Activated T-cell treated with anti-CD3 and anti-CD28 coated beads for 1 hour (primary cell): Measurements from ENCODE around the gene HSP90B1.

Source experiments
- DNase-seq: peaks from one replicate; pipeline ENCODE4 v3.0.0-alpha.2; 2020; ENCODE audit warnings: low read depth

Gene HSP90B1

DNA sequence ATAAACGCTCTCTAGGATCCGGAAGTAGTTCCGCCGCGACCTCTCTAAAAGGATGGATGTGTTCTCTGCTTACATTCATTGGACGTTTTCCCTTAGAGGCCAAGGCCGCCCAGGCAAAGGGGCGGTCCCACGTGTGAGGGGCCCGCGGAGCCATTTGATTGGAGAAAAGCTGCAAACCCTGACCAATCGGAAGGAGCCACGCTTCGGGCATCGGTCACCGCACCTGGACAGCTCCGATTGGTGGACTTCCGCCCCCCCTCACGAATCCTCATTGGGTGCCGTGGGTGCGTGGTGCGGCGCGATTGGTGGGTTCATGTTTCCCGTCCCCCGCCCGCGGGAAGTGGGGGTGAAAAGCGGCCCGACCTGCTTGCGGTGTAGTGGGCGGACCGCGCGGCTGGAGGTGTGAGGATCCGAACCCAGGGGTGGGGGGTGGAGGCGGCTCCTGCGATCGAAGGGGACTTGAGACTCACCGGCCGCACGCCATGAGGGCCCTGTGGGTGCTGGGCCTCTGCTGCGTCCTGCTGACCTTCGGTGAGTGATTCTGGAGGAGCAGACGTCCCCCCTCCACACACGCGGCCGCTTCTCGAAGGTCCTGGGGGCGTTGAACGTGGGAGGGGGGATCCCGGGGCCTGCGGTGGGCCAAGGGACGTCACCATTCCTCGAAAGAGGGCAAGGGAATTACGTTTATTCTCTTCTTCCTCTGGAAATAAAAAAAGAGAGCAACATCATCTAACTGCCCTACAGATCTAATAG, at the start of gene HSP90B1:
HSP90B1 (plus strand) TSS at position 377 of the 753 bp plus-strand sequence; CDS start at position 483, 106 bp downstream.
- DNase-seq: peak; percentile 99

DNA sequence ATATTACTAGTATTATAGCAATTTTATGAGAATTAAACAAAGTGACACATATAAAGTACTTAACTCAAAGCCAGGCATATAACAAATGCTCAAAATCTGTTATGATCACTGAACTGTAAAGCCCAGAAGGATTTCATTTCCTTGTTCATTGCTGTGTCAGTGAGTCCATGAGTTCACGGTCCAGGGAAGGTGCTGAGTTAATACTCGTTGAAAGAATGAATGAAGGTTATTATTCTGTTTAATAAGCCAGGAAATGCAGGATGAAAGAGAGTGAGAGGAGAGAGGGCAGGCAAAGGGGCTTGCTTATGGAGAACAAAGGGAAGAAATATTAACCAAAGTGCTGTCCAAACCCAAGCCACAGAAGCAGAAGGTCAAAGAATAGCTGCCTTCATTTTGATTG, 48.9 kb upstream of the HSP90B1 start:
- no peak for DNase-seq

DNA sequence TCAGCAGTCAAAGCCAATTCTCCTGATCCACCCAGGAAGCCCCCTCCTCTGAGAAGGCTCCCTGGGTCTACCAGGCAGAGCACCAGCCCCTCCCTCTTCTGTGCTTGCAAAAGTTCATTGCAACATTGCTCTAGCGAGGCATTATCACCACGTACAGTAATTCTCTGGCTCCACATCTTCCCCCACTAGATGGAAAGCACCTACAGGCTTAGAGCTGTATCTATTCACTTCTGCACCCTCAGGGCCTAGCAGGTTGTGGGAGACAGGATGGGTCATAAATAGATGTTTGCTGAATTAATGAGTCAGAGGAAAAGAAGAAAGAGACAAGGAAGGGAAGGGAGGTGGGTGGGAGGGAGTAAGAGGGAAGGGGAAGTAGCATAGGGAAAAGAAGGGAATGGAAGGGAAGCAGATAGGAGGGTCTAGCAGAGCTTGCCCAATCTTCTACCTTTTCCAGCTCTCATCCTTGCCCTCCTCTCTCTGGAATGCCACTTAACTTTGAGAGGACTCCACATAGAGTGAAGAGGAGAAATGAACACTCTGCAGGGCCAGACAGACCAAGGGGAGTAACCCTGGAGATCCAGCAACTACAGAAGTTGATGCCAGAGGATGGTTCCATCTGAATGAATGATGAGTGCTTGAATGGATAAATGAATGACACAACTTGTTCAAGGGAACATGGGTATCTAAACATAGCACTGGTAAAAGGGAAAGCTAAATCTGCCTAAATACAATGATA, 47.2 kb upstream of the HSP90B1 start:
- no peak for DNase-seq

DNA sequence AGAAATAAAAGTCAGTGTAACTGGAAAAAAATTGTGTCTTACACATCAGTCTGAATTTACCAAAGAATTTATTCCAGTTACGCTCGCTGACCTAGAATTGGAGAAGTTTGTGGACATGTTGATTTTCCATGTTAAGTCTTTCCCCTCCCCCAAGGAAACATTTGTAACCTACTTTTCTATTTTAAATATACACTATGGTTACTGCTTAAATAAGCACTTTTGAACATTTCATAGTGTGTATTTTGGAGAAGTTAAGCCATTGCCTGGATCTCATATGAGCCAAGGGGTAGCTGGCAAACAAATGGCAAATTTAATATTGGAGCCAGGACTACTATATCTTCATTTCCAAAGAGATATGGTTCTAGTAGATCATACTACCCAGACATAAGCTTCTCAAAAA, 46.3 kb upstream of the HSP90B1 start:
- no peak for DNase-seq

DNA sequence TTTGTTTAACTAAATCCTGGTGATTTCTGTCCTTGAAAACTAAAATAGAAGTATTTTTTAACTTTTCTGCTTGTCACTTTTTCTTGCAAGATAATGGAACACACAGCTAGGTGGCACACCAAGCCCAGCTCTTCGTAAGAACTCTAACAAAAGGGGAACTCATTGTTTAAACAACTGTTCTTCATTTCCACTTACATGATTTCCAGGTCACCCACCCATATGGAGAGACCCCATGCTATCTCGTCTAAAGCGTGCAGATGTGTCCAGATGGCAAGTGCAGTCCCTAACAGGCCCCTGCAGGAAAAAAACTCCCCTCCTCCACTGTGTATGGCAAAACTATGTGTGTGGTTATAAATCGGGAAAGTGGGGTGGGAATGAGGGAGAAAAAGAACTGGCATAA, 45.9 kb upstream of the HSP90B1 start:
- peak; percentile 16 for DNase-seq

DNA sequence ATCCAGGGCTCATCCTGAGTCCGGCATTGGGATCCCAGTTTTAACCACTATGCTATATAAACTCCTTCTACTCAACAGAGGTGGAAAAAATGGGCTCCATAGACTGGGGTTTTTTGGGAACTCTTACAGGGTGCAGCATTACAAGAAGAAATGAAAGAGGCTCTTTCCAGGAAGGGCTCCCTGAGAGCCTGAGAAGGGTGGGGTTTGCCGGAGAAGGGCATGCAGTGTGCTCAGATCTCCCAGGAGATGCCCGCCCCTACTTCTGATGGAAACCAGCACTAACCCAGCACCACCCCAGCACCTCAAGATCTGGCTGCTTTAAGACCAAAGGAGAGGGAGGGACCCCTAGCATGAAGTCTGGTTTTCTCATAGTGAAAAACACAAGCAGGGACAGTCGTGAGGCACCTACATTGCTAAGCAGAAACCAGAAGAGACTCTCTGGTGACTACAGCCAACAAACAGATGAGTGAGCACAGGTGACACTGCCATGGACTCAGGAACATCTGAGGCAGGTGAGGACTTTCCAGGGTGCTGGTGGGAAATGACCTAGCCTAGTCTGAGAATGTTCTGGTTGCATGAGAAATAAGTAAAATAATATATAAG, 43.9 kb upstream of the HSP90B1 start:
- DNase-seq: no peak

DNA sequence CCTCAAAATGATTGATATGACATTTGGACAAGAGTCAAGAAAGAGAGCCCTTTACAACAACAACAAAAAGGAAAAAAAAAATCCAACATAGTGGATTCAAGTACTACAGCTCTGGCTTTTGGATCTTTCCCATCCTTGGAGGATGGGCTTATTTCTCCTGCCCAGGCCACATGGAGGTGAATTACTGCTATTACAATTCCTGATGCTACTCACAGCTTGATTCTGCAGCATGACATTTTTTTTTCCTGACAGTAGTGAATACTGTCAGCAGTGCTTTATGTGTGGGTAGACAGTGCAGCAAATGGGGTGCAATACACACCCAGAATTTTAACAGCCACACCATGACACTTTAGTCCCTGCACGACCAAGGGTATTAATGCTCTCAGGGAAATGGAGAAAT, 42.5 kb upstream of the HSP90B1 start:
- DNase-seq: no peak

DNA sequence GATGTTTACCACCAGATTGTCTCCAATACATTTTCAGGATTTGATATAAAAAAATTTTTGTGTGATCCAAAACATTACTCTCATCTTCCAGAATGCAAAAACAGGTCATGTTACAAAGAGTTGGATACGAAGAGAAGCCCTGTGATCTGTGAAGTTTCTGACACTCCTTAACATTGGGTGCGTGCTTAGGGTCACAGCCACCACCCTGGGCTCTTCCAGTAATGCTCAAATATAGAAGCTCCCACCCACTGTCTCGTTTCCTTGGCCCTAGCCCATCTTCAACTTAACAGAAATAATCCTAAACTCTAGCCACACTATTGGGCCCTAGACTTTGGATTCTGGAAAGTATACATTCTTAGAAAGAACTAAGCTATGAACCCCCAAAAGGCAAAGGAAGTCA, 32.9 kb upstream of the HSP90B1 start:
- DNase-seq: no peak

DNA sequence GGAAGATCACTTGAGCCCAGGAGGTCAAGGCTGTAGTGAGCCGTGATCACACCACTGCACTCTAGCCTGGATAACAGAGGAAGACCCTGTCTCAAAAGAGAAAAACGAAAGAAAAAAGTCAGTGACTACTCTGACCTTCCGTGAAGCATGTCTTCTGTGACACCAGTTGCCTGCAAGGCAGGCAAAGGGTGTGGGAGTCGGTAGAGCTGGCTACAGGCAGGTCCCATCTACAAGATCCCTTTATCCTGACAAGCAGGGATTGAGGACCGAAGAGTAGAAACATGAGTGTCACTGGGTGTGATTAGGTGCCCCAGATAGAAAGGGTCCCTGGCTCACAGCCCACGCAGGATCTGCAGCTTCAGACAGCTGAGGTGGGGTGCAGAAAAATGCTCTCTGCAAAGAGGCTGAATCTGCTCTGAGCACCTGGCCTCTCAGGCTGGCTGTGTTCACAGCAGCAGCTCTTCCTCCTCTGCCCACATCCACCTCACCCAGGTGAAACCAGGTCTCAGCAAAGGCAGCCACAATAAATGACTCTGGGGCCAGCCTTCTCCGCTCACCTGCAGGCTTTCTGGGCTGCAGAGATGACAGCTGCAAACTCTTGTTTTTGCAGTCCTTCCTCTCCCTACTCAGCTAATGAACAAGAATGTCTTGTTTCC, 28.6 kb upstream of the HSP90B1 start:
- DNase-seq: peak; percentile 15

DNA sequence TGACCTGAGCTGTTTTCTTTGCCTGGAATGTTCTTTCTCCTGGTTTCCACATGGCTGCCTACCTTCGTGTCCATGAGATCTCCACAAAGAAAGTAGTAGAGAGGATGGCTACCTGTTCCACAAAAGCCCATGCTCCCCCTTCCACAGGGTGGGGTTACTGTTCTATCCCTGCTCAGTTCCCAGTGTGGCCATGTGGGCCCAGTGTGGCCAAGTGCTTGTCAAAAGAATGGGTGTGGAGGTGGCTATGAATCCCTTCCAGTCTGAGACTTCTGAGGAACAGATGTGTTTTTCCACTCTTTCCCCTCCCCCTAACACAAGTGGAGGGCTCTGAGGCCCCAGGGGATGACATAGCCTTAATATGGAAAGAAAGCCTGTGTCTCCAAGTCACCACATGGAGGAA, 26.2 kb upstream of the HSP90B1 start:
- no peak for DNase-seq

DNA sequence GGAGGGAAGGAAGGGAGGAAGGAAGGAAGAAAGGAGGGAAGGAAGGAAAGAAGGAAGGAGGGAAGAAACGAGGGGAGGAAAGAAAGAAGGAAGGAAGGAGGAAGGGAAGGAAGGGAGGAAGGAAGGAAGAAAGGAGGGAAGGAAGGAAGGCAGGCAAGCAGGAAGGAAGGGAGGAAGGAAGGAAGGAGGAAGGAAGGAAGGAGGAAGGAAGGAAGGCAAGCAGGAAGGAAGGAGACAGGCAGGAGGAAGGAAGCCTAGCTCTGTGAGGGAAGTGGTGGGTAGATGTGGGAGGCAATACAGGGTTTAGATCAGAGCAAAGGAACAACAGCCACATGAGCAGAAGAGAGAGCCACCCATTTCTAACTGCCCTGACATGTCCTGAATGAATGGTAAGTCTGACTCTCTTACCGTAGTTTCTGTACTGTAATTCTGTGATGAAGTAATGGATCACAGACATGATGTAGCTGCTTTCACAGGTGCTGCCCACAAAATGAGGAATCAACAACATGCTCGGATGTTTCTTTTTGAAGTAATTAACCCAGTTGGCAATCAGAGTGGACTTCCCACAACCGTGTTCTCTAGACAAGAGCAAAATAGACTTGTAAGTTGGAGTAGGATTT, 24.4 kb upstream of the HSP90B1 start:
- DNase-seq: no peak

DNA sequence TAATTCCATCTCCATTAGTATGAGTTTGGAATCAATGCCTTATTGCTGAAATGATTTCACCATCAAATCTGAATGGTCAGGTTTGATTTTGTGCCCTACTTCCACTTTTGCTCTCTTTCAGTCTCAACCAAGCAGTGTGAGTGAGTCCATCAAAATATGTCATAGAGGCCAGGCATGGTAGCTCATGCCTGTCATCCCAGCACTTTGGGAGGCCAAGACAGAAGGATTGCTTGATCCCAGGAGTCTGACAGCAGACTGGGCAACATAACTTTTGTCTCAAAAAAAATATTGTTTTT, 22.0 kb upstream of the HSP90B1 start:
- DNase-seq: no peak

DNA sequence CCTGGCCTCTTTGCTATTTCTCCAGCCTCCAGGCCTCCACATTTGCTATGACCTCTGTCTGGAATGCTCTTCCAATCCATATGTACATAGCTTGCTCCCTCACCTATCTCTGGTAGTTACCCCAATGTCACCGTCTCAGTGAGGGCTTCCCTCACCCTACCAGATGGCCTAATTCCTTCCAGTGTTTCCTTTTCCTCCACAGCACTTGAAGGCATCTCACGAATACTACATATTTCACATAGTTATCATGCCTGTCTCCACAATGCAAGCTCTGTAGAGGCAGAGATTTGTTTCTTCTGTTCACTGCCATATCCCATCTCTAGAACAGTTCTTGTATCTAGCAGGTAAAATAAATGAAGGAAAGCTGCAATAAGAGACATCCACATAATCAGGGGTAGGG, 21.3 kb upstream of the HSP90B1 start:
- DNase-seq: no peak

DNA sequence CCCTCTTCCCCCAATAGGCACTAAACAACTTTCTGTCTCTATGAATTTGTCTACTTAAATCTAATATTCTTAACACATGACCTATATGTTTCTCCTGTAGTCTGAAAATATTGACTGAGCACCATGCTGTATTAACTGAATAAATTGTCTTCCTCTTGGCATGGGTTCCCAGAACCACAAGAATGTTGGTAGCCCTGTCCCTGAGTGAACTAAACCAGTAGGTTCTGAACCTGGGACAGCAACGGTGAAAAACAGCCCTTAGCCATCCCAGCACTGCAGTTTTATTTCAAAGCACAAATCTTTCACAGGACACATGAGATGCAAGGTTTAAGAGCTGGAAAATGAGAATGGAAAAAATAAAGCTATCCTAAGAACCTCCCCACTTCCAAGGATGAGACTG, 20.4 kb upstream of the HSP90B1 start:
- DNase-seq: no peak

DNA sequence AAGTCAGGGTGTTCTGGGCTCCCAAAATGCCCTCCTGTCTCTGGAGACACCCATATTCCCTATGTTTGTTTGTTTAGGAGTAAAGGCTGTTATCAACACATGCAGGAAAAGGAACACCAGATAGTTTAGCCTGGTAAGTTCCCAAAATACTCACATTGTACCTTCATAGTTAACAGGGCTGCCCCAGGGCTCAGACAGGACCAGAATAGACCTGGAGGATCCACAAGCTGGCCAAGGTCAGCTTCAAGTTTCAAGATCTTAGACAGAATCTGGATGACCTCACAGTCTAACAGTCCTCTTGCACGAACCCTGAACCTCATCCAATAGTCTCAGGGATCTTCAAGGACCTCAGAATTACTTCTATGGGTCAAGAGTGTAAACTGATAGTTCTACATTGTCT, 18.1 kb upstream of the HSP90B1 start:
- no peak for DNase-seq

DNA sequence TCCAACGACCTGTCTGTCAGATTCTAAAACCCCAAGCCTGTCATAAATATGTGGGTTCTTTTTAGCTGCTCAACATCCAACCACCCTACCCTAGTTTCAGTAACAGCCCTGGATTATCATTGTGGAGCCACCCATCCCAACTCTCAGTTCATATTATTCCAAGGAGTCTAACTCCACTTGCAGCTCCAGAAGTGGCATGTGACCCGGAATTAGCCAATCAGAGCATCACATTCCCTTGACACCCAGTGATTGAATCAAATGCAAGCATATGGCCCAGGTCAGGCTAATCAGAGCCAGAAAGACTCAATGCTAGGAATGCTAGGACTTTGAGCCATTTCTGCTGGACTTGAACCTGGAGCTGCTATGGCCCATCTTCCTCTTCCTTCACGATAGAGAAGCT, 17.1 kb upstream of the HSP90B1 start:
- no peak for DNase-seq

DNA sequence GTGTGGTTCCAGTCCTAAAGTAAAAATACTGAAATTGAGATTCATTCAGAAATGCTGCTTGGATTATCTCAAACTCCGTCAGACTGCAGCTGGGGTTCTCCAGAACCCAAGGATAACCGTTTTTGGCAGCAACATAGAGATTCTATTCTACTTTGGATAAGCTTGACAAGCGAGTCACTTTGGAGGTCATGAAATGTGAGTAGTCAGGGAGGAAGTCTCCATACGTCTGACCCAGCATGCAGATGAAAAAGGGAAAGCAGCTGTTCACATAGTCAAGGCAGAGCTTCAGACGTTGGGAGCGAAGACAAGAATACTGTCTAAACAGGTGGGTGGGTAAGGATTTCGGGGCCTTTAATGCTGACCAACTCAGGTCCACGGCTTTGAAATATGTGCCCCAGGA, 14.9 kb upstream of the HSP90B1 start:
- no peak for DNase-seq

DNA sequence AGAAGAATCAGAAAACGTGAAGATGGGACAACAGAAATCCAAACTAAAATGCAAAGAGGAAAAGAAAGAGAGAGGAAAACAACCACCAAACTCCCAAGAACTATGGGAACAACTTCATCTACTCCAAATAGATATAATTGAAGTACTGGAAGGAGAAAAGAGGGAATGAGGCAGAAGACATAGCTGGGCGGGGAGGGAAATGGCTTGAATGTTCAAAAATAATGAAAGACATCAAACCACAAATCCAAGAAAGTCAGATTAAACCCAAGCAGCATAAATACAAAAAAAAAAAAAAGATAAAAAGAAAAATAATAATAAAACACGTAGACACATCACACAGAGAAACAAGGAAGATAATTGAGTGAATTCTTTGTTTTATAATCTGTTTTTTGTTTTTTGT, 12.3 kb upstream of the HSP90B1 start:
- DNase-seq: no peak

DNA sequence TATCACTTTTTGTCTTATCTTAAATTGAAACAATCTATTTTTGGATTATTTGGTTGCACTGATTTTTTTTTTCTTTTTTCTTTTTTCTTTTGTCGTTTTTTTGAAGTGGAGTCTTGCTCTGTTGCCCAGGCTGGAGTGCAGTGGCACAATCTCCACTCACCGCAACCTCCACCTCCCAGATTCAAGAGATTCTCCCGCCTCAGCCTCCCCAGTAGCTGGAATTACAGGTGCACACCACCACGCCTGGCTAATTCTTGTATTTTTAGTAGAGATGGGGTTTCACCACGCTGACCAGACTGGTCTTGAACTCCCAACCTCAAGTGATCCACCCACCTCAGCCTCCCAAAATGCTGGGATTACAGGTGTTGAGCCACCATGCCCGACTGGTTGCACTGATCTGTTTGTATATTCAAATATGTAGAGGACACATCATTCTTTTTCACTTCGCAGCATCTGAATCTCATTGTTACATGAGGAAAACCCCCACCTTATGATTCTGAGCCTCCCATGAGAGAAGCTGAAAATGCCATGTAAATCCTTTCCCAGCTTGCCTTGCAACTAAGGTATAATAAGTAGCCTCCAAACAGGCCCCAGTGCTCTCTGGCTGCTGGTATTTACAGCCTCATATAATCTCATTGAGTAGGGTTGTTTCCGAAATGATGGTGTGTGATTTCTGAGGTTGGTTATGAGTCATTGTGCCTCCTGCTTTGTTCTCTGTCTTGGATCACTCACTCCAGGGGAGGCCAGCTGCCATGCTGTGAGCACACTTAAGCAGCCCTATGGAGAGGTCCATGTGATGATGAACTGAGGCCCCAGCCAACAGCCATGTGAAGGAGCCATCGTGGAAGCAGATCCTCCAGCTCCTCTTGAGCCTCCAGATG, 5.2 kb upstream of the HSP90B1 start:
- DNase-seq: no peak

DNA sequence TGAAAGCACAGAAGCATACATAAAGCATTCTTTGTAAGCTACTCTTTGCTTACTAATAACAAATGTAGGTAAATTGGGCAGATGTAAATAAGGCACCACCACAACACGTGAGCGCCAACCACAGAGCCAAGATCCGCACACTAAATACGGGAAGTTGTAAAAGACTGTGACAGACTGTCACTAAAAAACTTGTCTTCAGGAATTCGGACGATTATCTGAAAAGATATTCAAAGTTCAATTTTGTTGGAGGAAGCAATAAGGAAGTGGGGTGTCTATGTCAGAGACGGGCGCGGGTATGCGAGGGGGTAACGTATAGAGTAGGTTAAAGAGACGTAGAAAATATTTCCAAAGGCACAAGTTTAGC, 1.5 kb upstream of the HSP90B1 start:
- DNase-seq: peak; percentile 22

DNA sequence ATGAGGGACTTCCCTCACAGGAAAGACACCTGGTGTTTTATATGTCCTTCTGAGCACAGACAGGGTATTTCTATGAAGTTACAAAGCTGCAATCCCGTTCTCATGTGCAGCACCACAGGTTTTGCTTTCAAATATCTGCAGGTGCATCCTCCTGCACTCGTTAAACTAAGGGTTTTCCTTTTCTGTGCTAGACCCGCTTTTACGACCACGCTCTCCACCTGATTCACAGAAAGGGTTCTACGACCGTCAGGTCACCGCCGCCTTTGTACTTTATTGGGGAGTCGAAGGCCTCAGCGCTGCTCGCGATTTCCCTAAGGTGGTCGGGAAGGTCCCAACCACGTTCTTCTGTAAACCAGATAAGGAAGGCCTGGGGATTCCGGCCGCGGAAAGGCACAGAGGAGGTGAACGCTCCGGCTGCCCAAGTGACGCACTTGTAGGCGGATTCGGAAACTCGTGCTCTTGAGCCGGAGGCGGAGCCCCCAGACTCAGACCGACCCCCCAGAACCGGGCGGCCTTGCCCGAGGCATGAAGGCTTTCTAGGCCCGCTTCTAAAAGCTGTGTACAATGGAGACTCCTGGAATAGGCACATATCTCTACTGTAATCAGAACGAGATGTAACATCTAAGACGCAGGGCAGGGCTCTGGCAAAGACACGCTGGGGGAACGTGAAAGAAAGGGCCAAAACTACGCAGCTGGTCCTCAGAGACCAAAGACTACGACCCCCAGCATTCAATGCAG, 995 bp upstream of the HSP90B1 start:
- DNase-seq: peak; percentile 70
